Stimulated activated CD8-positive, alpha-beta memory T cell treated with anti-CD3 and anti-CD28 coated beads, Interleukin-2, amount 100 ng/mL, for 1 hour (primary cell): Measurements from ENCODE around the gene ITIH6.
"Not testable (repeated sequence)": the region's sequence is repeated elsewhere in the genome, so short reads cannot be mapped to it uniquely, and the experiment has no call there.

Source experiments
- DNase-seq, 2 donors: peaks; one replicate each; pipeline ENCODE4 v3.0.0-alpha.2; 2020; ENCODE audit warnings: low read depth in 2 of 2

The ITIH6 gene

GRCh38 chrX:54799046-54799445, 991 bp upstream of the ITIH6 start:
- no peak for DNase-seq

GRCh38 chrX:54794795-54795194, 3.3 kb downstream of the ITIH6 start:
- no peak for DNase-seq

- no peak for DNase-seq
Observed at GRCh38 chrX:54794028-54794427, 4.0 kb downstream of the ITIH6 start.

- DNase-seq: not testable (repeated sequence)
Observed at GRCh38 chrX:54789405-54789804, 8.7 kb downstream of the ITIH6 start.

GRCh38 chrX:54788446-54788845, 9.6 kb downstream of the ITIH6 start:
- no peak for DNase-seq

- no peak for DNase-seq
Observed at GRCh38 chrX:54786967-54787366, 11.1 kb downstream of the ITIH6 start.

- DNase-seq: no peak
Observed at GRCh38 chrX:54785901-54786300, 12.2 kb downstream of the ITIH6 start.

GRCh38 chrX:54776987-54777672, 20.9 kb downstream of the ITIH6 start:
- no peak for DNase-seq

GRCh38 chrX:54776061-54776460, 22.0 kb downstream of the ITIH6 start:
- no peak for DNase-seq

GRCh38 chrX:54774391-54775094, 23.5 kb downstream of the ITIH6 start:
- not testable (repeated sequence) for DNase-seq

- DNase-seq: no peak
Observed at GRCh38 chrX:54758114-54759055, 39.7 kb downstream of the ITIH6 start.

- no peak for DNase-seq
Observed at GRCh38 chrX:54754854-54755253, 43.2 kb downstream of the ITIH6 start.

- DNase-seq: no peak
Observed at GRCh38 chrX:54748626-54749025, 49.4 kb downstream of the ITIH6 start.

GRCh38 chrX:54747733-54748393, 50.2 kb downstream of the ITIH6 start:
- DNase-seq: no peak

GRCh38 chrX:54746928-54747327, 51.1 kb downstream of the ITIH6 start:
- no peak for DNase-seq

- no peak for DNase-seq
Observed at GRCh38 chrX:54745676-54746075, 52.4 kb downstream of the ITIH6 start.

GRCh38 chrX:54738567-54738966, 59.5 kb downstream of the ITIH6 start:
- DNase-seq: not testable (repeated sequence)

GRCh38 chrX:54736298-54736942, 61.6 kb downstream of the ITIH6 start:
- not testable (repeated sequence) for DNase-seq

- DNase-seq: no peak
Observed at GRCh38 chrX:54721424-54721823, 76.6 kb downstream of the ITIH6 start.

- DNase-seq: no peak
Observed at GRCh38 chrX:54715621-54716020, 82.4 kb downstream of the ITIH6 start.

- DNase-seq: no peak
Observed at GRCh38 chrX:54714424-54714823, 83.6 kb downstream of the ITIH6 start.
